WTC11 (cell line): Measurements from ENCODE around the gene GSTT2B.
"Not testable (repeated sequence)": the region's sequence is repeated elsewhere in the genome, so short reads cannot be mapped to it uniquely, and the experiment has no call there.

Source experiments
- TF ChIP-seq, protein P1 (sequence below): fragments of 250-450 bp; sonication (Bioruptor Pico); conservative IDR thresholded peaks from 2 replicates; pipeline ENCODE4 v1.9.0; 2021; ENCODE audit warnings: mild to moderate bottlenecking
- TF ChIP-seq, protein P2 (sequence below): sonication (generic); formaldehyde crosslinking; conservative IDR thresholded peaks from 2 replicates; pipeline ENCODE4 v1.8.1; 2023; ENCODE audit warnings: mild to moderate bottlenecking, low read depth, missing genetic modification reagents, moderate library complexity
- TF ChIP-seq, protein P3 (sequence below): fragments of 200-600 bp; IDR thresholded peaks from 2 replicates; pipeline ENCODE4 v1.8.0; 2022; ENCODE audit warnings: antibody characterized with exemption

- TF ChIP-seq, protein P1, sequence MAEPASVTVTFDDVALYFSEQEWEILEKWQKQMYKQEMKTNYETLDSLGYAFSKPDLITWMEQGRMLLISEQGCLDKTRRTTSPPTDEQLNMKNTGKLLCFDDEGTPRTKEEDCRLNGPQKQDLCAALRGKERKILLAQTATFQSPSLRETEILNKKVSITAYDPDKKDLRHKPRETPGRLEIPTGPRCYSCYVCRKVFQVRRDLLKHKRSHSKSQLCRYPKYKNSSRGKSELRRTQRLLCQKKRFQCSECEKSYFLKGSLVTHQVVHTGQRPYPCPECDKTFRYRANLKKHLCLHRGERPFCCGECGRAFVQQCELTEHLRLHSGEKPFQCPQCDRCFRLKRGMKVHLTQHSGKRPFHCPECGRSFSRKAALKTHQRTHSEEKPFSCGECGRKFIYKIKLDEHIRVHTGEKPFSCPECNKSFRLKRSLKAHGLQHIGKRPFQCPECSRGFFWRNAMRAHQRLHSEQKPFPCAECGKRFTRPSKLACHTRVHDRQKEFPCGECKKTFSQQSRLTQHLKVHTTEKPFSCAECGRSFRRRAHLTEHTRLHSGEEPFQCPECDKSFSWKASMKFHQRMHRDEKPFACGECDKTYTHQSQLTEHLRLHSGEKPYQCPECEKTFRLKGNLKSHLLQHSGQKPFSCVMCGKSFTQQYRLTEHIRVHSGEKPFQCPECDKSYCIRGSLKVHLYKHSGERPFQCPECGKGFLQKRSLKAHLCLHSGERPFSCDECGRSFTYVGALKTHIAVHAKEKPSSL (CRISPR knock-in tag), result not testable (repeated sequence)
- TF ChIP-seq, protein P2, sequence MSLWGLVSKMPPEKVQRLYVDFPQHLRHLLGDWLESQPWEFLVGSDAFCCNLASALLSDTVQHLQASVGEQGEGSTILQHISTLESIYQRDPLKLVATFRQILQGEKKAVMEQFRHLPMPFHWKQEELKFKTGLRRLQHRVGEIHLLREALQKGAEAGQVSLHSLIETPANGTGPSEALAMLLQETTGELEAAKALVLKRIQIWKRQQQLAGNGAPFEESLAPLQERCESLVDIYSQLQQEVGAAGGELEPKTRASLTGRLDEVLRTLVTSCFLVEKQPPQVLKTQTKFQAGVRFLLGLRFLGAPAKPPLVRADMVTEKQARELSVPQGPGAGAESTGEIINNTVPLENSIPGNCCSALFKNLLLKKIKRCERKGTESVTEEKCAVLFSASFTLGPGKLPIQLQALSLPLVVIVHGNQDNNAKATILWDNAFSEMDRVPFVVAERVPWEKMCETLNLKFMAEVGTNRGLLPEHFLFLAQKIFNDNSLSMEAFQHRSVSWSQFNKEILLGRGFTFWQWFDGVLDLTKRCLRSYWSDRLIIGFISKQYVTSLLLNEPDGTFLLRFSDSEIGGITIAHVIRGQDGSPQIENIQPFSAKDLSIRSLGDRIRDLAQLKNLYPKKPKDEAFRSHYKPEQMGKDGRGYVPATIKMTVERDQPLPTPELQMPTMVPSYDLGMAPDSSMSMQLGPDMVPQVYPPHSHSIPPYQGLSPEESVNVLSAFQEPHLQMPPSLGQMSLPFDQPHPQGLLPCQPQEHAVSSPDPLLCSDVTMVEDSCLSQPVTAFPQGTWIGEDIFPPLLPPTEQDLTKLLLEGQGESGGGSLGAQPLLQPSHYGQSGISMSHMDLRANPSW (CRISPR knock-in tag), result not testable (repeated sequence)
- TF ChIP-seq, protein P3, sequence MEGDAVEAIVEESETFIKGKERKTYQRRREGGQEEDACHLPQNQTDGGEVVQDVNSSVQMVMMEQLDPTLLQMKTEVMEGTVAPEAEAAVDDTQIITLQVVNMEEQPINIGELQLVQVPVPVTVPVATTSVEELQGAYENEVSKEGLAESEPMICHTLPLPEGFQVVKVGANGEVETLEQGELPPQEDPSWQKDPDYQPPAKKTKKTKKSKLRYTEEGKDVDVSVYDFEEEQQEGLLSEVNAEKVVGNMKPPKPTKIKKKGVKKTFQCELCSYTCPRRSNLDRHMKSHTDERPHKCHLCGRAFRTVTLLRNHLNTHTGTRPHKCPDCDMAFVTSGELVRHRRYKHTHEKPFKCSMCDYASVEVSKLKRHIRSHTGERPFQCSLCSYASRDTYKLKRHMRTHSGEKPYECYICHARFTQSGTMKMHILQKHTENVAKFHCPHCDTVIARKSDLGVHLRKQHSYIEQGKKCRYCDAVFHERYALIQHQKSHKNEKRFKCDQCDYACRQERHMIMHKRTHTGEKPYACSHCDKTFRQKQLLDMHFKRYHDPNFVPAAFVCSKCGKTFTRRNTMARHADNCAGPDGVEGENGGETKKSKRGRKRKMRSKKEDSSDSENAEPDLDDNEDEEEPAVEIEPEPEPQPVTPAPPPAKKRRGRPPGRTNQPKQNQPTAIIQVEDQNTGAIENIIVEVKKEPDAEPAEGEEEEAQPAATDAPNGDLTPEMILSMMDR, result not testable (repeated sequence)
Measured at GRCh38 chr22:23966568-23966967, 5.6 kb upstream of the GSTT2B start, which contains the start of gene DDTL.
